ENCODE results near the gene MYO10. TPM values are rescaled to one million over a fixed set of nuclear protein-coding genes. Genes with fewer than 3 reads are reported as not detected.

The MYO10 gene
- total RNA-seq, 1 donor from 2014 or later: 80.2 TPM

DNA sequence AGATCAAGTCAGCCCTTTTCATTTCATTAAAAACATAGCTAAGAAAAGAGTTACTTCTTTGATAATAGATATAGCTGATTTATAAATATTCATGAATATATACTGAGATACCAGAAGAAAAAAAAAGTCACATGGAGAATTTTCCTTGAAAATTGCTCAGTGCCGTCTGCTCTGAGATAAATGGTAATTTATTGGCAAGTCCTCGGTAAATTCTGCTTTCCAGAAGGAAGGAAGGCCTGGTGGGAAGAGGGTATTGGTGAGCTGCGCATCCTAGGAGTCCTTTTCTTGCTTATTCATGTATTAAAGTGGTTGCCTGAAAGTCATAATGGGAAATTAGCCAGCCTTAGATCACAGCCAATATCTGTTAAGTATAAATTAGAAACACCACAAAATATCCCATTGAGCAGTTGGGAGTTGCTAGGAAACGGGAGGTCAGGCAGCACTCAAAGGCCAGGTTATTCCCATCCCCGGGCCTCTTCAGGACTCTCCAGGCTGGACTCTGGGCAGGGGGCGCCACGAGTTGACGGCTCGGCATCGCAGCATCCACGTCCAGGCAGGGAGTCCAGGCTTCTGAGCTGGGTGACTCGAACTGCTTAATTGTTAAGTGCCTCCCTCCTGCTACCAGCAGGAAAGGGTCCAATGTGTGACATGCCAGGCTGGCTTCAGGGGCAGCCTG lies 202.6 kb downstream of the MYO10 start:
- no peaks in the 10 kb centered on the region for H3K27me3 Mint-ChIP-seq (ENCODE audit: low read depth, unreplicated experiment)
- no peaks in the 10 kb centered on the region for H3K9me3 Mint-ChIP-seq (ENCODE audit: unreplicated experiment)
- H3K9ac ChIP-seq (ENCODE audit: low read length): no peak overlapping the region
- H3K36me3 ChIP-seq (ENCODE audit: insufficient read depth, low read length): peaks cover 11% of the 10 kb centered on the region
- peaks cover 46% of the 10 kb centered on the region for H3K79me2 ChIP-seq (ENCODE audit: insufficient read depth, low read length)
- H2AFZ ChIP-seq (ENCODE audit: low read depth, low read length): no peak overlapping the region
- H3K27ac ChIP-seq (ENCODE audit: low read depth, low read length): no peak overlapping the region
- H3K9me3 ChIP-seq (ENCODE audit: insufficient read depth, low read depth, low read length): no peaks in the 10 kb centered on the region
- H3K4me3 Mint-ChIP-seq (ENCODE audit: unreplicated experiment): no peak overlapping the region
- H3K4me1 Mint-ChIP-seq (ENCODE audit: low read depth, unreplicated experiment): peaks cover 34% of the 10 kb centered on the region
- peaks cover 10% of the 10 kb centered on the region for H3K36me3 Mint-ChIP-seq (ENCODE audit: low read depth, unreplicated experiment)
- no peak overlapping the region for H3K4me3 ChIP-seq (ENCODE audit: insufficient read depth, low read depth, low read length)
- FAIRE-seq: no peak
- H3K4me1 ChIP-seq (ENCODE audit: insufficient read depth, low read length): peaks cover 30% of the 10 kb centered on the region
- no peaks in the 10 kb centered on the region for H3K27me3 ChIP-seq (ENCODE audit: insufficient read depth, low read length)
- no peak for DNase-seq (ENCODE audit: low read depth)
- no peak overlapping the region for H3K4me2 ChIP-seq (ENCODE audit: low read length)
- peaks cover 49% of the 10 kb centered on the region for H4K20me1 ChIP-seq (ENCODE audit: insufficient read depth, low read length)
- TF ChIP-seq, protein P1, sequence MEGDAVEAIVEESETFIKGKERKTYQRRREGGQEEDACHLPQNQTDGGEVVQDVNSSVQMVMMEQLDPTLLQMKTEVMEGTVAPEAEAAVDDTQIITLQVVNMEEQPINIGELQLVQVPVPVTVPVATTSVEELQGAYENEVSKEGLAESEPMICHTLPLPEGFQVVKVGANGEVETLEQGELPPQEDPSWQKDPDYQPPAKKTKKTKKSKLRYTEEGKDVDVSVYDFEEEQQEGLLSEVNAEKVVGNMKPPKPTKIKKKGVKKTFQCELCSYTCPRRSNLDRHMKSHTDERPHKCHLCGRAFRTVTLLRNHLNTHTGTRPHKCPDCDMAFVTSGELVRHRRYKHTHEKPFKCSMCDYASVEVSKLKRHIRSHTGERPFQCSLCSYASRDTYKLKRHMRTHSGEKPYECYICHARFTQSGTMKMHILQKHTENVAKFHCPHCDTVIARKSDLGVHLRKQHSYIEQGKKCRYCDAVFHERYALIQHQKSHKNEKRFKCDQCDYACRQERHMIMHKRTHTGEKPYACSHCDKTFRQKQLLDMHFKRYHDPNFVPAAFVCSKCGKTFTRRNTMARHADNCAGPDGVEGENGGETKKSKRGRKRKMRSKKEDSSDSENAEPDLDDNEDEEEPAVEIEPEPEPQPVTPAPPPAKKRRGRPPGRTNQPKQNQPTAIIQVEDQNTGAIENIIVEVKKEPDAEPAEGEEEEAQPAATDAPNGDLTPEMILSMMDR (IDR thresholded peaks at IDR 0.05; ENCODE audit: insufficient read depth, low read depth, low read length): no peak
- no peak for TF ChIP-seq EZH2 (IDR thresholded peaks at IDR 0.05; ENCODE audit: insufficient read depth, low read length)
- no peak overlapping the region for H3K27ac Mint-ChIP-seq (ENCODE audit: unreplicated experiment)

- H3K36me3 Mint-ChIP-seq (ENCODE audit: low read depth, unreplicated experiment): peaks cover 13% of the 10 kb centered on the region
- peaks cover 42% of the 10 kb centered on the region for H3K79me2 ChIP-seq (ENCODE audit: insufficient read depth, low read length)
- H3K27ac ChIP-seq (ENCODE audit: low read depth, low read length): no peak overlapping the region
- no peak overlapping the region for H2AFZ ChIP-seq (ENCODE audit: low read depth, low read length)
- H3K9me3 ChIP-seq (ENCODE audit: insufficient read depth, low read depth, low read length): no peaks in the 10 kb centered on the region
- no peak overlapping the region for H3K4me2 ChIP-seq (ENCODE audit: low read length)
- peaks cover 20% of the 10 kb centered on the region for H3K4me1 ChIP-seq (ENCODE audit: insufficient read depth, low read length)
- no peak overlapping the region for H3K9ac ChIP-seq (ENCODE audit: low read length)
- no peaks in the 10 kb centered on the region for H3K27me3 ChIP-seq (ENCODE audit: insufficient read depth, low read length)
- H3K36me3 ChIP-seq (ENCODE audit: insufficient read depth, low read length): peaks cover 8% of the 10 kb centered on the region
- H3K9me3 Mint-ChIP-seq (ENCODE audit: unreplicated experiment): no peaks in the 10 kb centered on the region
- H3K27ac Mint-ChIP-seq (ENCODE audit: unreplicated experiment): no peak overlapping the region
- DNase-seq (ENCODE audit: low read depth): no peak
- H3K4me3 Mint-ChIP-seq (ENCODE audit: unreplicated experiment): no peak overlapping the region
- H4K20me1 ChIP-seq (ENCODE audit: insufficient read depth, low read length): peaks cover 45% of the 10 kb centered on the region
- no peak for FAIRE-seq
- H3K4me1 Mint-ChIP-seq (ENCODE audit: low read depth, unreplicated experiment): peaks cover 23% of the 10 kb centered on the region
- no peak overlapping the region for H3K4me3 ChIP-seq (ENCODE audit: insufficient read depth, low read depth, low read length)
- no peaks in the 10 kb centered on the region for H3K27me3 Mint-ChIP-seq (ENCODE audit: low read depth, unreplicated experiment)
- TF ChIP-seq, protein P1 (IDR thresholded peaks at IDR 0.05; ENCODE audit: insufficient read depth, low read depth, low read length): no peak
- no peak for TF ChIP-seq EZH2 (IDR thresholded peaks at IDR 0.05; ENCODE audit: insufficient read depth, low read length)
Measured at GRCh38 chr5:16732356-16732755, 203.7 kb downstream of the MYO10 start.

- peaks cover 9% of the 10 kb centered on the region for H3K36me3 Mint-ChIP-seq (ENCODE audit: low read depth, unreplicated experiment)
- Histone ChIP-seq H3K4me2 (ENCODE audit: low read length) (no peak overlapping the region), H3K4me3 (ENCODE audit: insufficient read depth, low read depth, low read length) (no peak overlapping the region), H3K4me1 (ENCODE audit: insufficient read depth, low read length) (no peaks in the 10 kb centered on the region), H3K36me3 (ENCODE audit: insufficient read depth, low read length) (peaks cover 5% of the 10 kb centered on the region), H2AFZ (ENCODE audit: low read depth, low read length) (no peak overlapping the region), H3K27ac (ENCODE audit: low read depth, low read length) (no peak overlapping the region), H3K9me3 (ENCODE audit: insufficient read depth, low read depth, low read length) (no peaks in the 10 kb centered on the region), H3K9ac (ENCODE audit: low read length) (no peak overlapping the region), H3K27me3 (ENCODE audit: insufficient read depth, low read length) (no peaks in the 10 kb centered on the region), H4K20me1 (ENCODE audit: insufficient read depth, low read length) (peaks cover 37% of the 10 kb centered on the region), H3K79me2 (ENCODE audit: insufficient read depth, low read length) (peaks cover 41% of the 10 kb centered on the region)
- no peak overlapping the region for H3K4me3 Mint-ChIP-seq (ENCODE audit: unreplicated experiment)
- H3K27me3 Mint-ChIP-seq (ENCODE audit: low read depth, unreplicated experiment): no peaks in the 10 kb centered on the region
- no peak for FAIRE-seq
- TF ChIP-seq EZH2 (IDR thresholded peaks at IDR 0.05; ENCODE audit: insufficient read depth, low read length): no peak
- TF ChIP-seq, protein P1 (IDR thresholded peaks at IDR 0.05; ENCODE audit: insufficient read depth, low read depth, low read length): no peak
- DNase-seq (ENCODE audit: low read depth): no peak
- peaks cover 6% of the 10 kb centered on the region for H3K4me1 Mint-ChIP-seq (ENCODE audit: low read depth, unreplicated experiment)
- no peaks in the 10 kb centered on the region for H3K9me3 Mint-ChIP-seq (ENCODE audit: unreplicated experiment)
- H3K27ac Mint-ChIP-seq (ENCODE audit: unreplicated experiment): no peak overlapping the region
Measured at GRCh38 chr5:16727755-16728325, 208.2 kb downstream of the MYO10 start.
